ENCODE results near the gene SPCS1. TPM values are rescaled to one million over a fixed set of nuclear protein-coding genes. Genes with fewer than 3 reads are reported as not detected.

Gene SPCS1
- total RNA-seq, 1 experiment from 2014 or later: 104 TPM

GRCh38 chr3:52693071-52693470, 12.8 kb upstream of the SPCS1 start:
- H3K36me3 ChIP-seq (ENCODE audit: low read depth): peaks cover 66% of the 10 kb centered on the region
- ChIA-PET CTCF (no interaction called here), POLR2A (ENCODE audit: unreplicated experiment) (interaction anchor here (0.7 kb wide), 1 partner anchor 32 kb away, joined by 3 read pairs; no protein-coding TSS in a partner anchor)

GRCh38 chr3:52694528-52695189, 11.2 kb upstream of the SPCS1 start:
- Histone ChIP-seq H3K4me3 (no peak overlapping the region), H4K20me1 (ENCODE audit: insufficient read depth) (peaks cover 39% of the 10 kb centered on the region), H3K79me2 (ENCODE audit: low read depth) (peaks cover 16% of the 10 kb centered on the region), H3K4me1 (replicated peaks; ENCODE audit: insufficient read depth) (no peaks in the 10 kb centered on the region), H3K9me3 (ENCODE audit: insufficient read depth, low read depth) (no peaks in the 10 kb centered on the region), H2AFZ (no peak overlapping the region), H3K9me2 (ENCODE audit: insufficient read depth) (no peaks in the 10 kb centered on the region), H3K27me3 (ENCODE audit: insufficient read depth, low read depth) (no peaks in the 10 kb centered on the region), H3K4me2 (no peak overlapping the region), H3F3A (ENCODE audit: insufficient read depth, low read depth) (peaks cover 87% of the 10 kb centered on the region), H3K36me3 (ENCODE audit: low read depth) (peaks cover 51% of the 10 kb centered on the region), H3K27ac (no peak overlapping the region)
- ChIA-PET POLR2A (ENCODE audit: unreplicated experiment) (interaction anchor here (0.7 kb wide), 1 partner anchor 17 kb away, joined by 3 read pairs; no protein-coding TSS in a partner anchor), CTCF (no interaction called here)
- no TSS peak for BruUV-seq (replicated peaks)
- intact Hi-C loops (cut with micrococcal nuclease; ENCODE audit: unreplicated experiment): no loop called here
- TF ChIP-seq EZH2 (IDR thresholded peaks at IDR 0.05; ENCODE audit: low read depth) (no peak), CTCF (conservative IDR thresholded peaks at IDR 0.05) (no peak)
- DNase-seq: no peak

More at GRCh38 chr3:52693071-52693470, 12.8 kb upstream of the SPCS1 start:
- Histone ChIP-seq H3K79me2 (ENCODE audit: low read depth) (peaks cover 32% of the 10 kb centered on the region), H3K27ac (no peak overlapping the region), H3K27me3 (ENCODE audit: insufficient read depth, low read depth) (no peaks in the 10 kb centered on the region), H3K4me3 (no peak overlapping the region), H3K9me2 (ENCODE audit: insufficient read depth) (no peaks in the 10 kb centered on the region), H3K4me2 (no peak overlapping the region), H2AFZ (no peak overlapping the region), H3K4me1 (replicated peaks; ENCODE audit: insufficient read depth) (peaks cover 11% of the 10 kb centered on the region), H3K9me3 (ENCODE audit: insufficient read depth, low read depth) (no peaks in the 10 kb centered on the region), H3F3A (ENCODE audit: insufficient read depth, low read depth) (peaks cover 88% of the 10 kb centered on the region), H4K20me1 (ENCODE audit: insufficient read depth) (peaks cover 53% of the 10 kb centered on the region)
- intact Hi-C loops (cut with micrococcal nuclease; ENCODE audit: unreplicated experiment): no loop called here
- no TSS peak for BruUV-seq (replicated peaks)
- DNase-seq: no peak
- TF ChIP-seq EZH2 (IDR thresholded peaks at IDR 0.05; ENCODE audit: low read depth) (no peak), CTCF (conservative IDR thresholded peaks at IDR 0.05) (no peak)

- Histone ChIP-seq H3K9me2 (ENCODE audit: insufficient read depth) (no peaks in the 10 kb centered on the region), H3K4me1 (replicated peaks; ENCODE audit: insufficient read depth) (no peaks in the 10 kb centered on the region), H3K4me2 (no peak overlapping the region), H3K36me3 (ENCODE audit: low read depth) (peaks cover 38% of the 10 kb centered on the region), H3F3A (ENCODE audit: insufficient read depth, low read depth) (peaks cover 74% of the 10 kb centered on the region), H2AFZ (no peak overlapping the region), H3K9me3 (ENCODE audit: insufficient read depth, low read depth) (no peaks in the 10 kb centered on the region), H3K4me3 (no peak overlapping the region), H3K79me2 (ENCODE audit: low read depth) (0 out of 2 replicates have a peak, but pooled peaks cover 5% of the 10 kb centered on the region), H3K27ac (no peak overlapping the region), H3K27me3 (ENCODE audit: insufficient read depth, low read depth) (no peaks in the 10 kb centered on the region), H4K20me1 (ENCODE audit: insufficient read depth) (peaks cover 32% of the 10 kb centered on the region)
- ChIA-PET CTCF (no interaction called here), POLR2A (ENCODE audit: unreplicated experiment) (interaction anchor here (0.6 to 0.7 kb wide), 2 partner anchors 10 to 132 kb away, joined by 3 to 8 read pairs; partner anchors contain the start of genes GNL3 and PBRM1)
- no peak for TF ChIP-seq EZH2 (IDR thresholded peaks at IDR 0.05; ENCODE audit: low read depth)
- no peak for TF ChIP-seq CTCF (conservative IDR thresholded peaks at IDR 0.05)
- BruUV-seq (replicated peaks): no TSS peak
- no peak for DNase-seq
- intact Hi-C loops (cut with micrococcal nuclease; ENCODE audit: unreplicated experiment): no loop called here
These were observed 9.9 kb upstream of the SPCS1 start for GRCh38 chr3:52695798-52696671.
